Measurements from ENCODE around the gene SORCS2.

DNA sequence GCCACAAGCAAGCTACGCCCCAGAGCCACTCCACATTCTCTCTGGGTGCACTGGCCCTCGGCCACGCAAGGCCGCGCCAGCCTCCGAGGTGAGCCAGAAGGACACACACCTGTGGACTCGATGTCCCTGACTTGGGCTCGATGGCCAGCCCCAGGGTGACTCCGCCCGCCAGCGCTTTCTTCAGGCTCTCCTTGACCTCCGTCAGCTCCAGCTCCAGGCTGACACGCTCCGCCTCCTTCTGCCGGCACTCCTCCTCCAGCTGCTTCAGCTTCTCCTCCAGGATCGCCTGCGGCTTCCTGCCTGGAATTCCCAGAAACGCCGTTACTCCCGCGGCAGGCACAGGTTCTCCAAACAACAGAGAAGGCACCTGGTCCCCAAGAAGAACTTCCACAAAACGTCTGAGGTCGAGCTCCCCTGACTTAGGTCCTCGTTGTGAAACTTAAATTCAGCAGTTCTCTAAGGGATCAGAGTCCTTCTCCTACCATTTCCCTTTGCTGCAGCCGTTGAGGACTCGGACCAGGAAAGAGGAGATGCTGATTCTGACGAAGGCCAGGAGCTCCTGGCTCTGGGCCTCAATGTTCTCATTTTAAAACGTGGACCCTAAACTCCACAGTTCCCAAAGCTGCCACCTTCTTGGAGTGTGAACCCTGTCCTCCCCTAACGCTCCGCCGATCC lies 580.5 kb downstream of the SORCS2 start:
- TF ChIP-seq TAF1 (IDR thresholded peaks at IDR 0.05; ENCODE audit: borderline replicate concordance, insufficient read depth, low read length) (no peak), POLR2AphosphoS5 (IDR thresholded peaks at IDR 0.05; ENCODE audit: low read depth, low read length) (no peak), REST (IDR thresholded peaks at IDR 0.05; ENCODE audit: insufficient read depth in 1 of 2, low read depth in 2 of 2, low read length in 2 of 2) (no peak), SIN3A (IDR thresholded peaks at IDR 0.05; ENCODE audit: borderline replicate concordance, insufficient read depth, low read length) (no peak)

All from PFSK-1 (cell line).